ENCODE results near the gene GMNN.

- no peak for TF ChIP-seq CTCF (IDR thresholded peaks at IDR 0.05)
- no peak for TF ChIP-seq POLR2A (IDR thresholded peaks at IDR 0.05; ENCODE audit: low read depth)
- TF ChIP-seq POLR2AphosphoS5 (IDR thresholded peaks at IDR 0.05), result no peak
Measured at GRCh38 chr6:24833711-24834386, 59.1 kb downstream of the GMNN start.

All from esophagus muscularis mucosa (tissue), 3 donors.